Skin of body (tissue), 2 donors: Measurements from ENCODE around the gene KDM4B. TPM values are rescaled to one million over a fixed set of nuclear protein-coding genes. Genes with fewer than 3 reads are reported as not detected.

Experiments
- DNase-seq: peaks from one replicate; lab custom pipeline; 2025; lab: John Stamatoyannopoulos, UW
- total RNA-seq: library from RNA; depleted of rRNA; stranded (reverse); fragments of >200 nt; gene quantifications from one replicate; pipeline ENCODE4 v1.2.3, GENCODE V29; 2014

Gene KDM4B
- total RNA-seq, 1 donor from 2014 or later, result 23.4 TPM

- DNase-seq, result no peak
Observed at GRCh38 chr19:5120321-5120720, 151.4 kb downstream of the KDM4B start.

- no peak for DNase-seq
Observed at GRCh38 chr19:5120833-5121232, 151.9 kb downstream of the KDM4B start.

GRCh38 chr19:5121266-5122120 is 152.6 kb downstream of the KDM4B start:
- no peak for DNase-seq

- DNase-seq, result no peak
Observed at GRCh38 chr19:5122121-5122400, 153.1 kb downstream of the KDM4B start.

GRCh38 chr19:5122671-5123409 is 153.9 kb downstream of the KDM4B start:
- DNase-seq, result no peak

- DNase-seq, result no peak
Observed at GRCh38 chr19:5123646-5124045, 154.7 kb downstream of the KDM4B start.

GRCh38 chr19:5124111-5124855 is 155.4 kb downstream of the KDM4B start:
- DNase-seq, result no peak

- no peak for DNase-seq
Observed at GRCh38 chr19:5125376-5125775, 156.5 kb downstream of the KDM4B start.

GRCh38 chr19:5125797-5126497 is 157.0 kb downstream of the KDM4B start:
- no peak for DNase-seq

- DNase-seq, result no peak
Observed at GRCh38 chr19:5126498-5127223, 157.7 kb downstream of the KDM4B start.

- DNase-seq, result no peak
Observed at GRCh38 chr19:5127717-5128116, 158.8 kb downstream of the KDM4B start.

GRCh38 chr19:5128251-5128935 is 159.5 kb downstream of the KDM4B start:
- DNase-seq, result peak; percentile 10

GRCh38 chr19:5128936-5129389 is 160.1 kb downstream of the KDM4B start:
- no peak for DNase-seq

- no peak for DNase-seq
Observed at GRCh38 chr19:5129691-5130090, 160.8 kb downstream of the KDM4B start.

GRCh38 chr19:5130371-5131030 is 161.6 kb downstream of the KDM4B start:
- no peak for DNase-seq

GRCh38 chr19:5131031-5131505 is 162.2 kb downstream of the KDM4B start:
- no peak for DNase-seq

- DNase-seq, result no peak
Observed at GRCh38 chr19:5131506-5132205, 162.7 kb downstream of the KDM4B start.

GRCh38 chr19:5132206-5132560 is 163.3 kb downstream of the KDM4B start:
- DNase-seq, result no peak
